HG02884 (cell line): ENCODE data around the gene CHD1.

Experiments used
- ATAC-seq: cut with Tn5 transposase; IDR thresholded peaks from one replicate; pipeline ENCODE4 v1.9.1; 2021; ENCODE audit warnings: mild to moderate bottlenecking, moderate library complexity; ENCODE audit not compliant: unreplicated experiment

The CHD1 gene

GRCh38 chr5:98905857-98906688, 22.7 kb downstream of the CHD1 start:
- peak; percentile 50 for ATAC-seq

- ATAC-seq: no peak
These were observed 24.0 kb downstream of the CHD1 start for GRCh38 chr5:98904780-98905179.

- no peak for ATAC-seq
These were observed 26.1 kb downstream of the CHD1 start for GRCh38 chr5:98902733-98903132.

GRCh38 chr5:98899456-98899855, 29.4 kb downstream of the CHD1 start:
- no peak for ATAC-seq

GRCh38 chr5:98898743-98899142, 30.1 kb downstream of the CHD1 start:
- ATAC-seq: no peak

GRCh38 chr5:98891591-98891990, 37.2 kb downstream of the CHD1 start:
- ATAC-seq: no peak

GRCh38 chr5:98880598-98880997, 48.2 kb downstream of the CHD1 start:
- no peak for ATAC-seq

- no peak for ATAC-seq
These were observed 48.7 kb downstream of the CHD1 start for GRCh38 chr5:98880151-98880550.

- ATAC-seq: no peak
These were observed 51.2 kb downstream of the CHD1 start for GRCh38 chr5:98877600-98877999.

GRCh38 chr5:98872674-98873073, 56.1 kb downstream of the CHD1 start:
- ATAC-seq: no peak

- no peak for ATAC-seq
These were observed 63.1 kb downstream of the CHD1 start for GRCh38 chr5:98865690-98866089.

- ATAC-seq: no peak
These were observed 81.8 kb downstream of the CHD1 start for GRCh38 chr5:98847054-98847453.

GRCh38 chr5:98846520-98846919, 82.3 kb downstream of the CHD1 start:
- no peak for ATAC-seq

GRCh38 chr5:98845878-98846277, 82.9 kb downstream of the CHD1 start:
- ATAC-seq: no peak

- no peak for ATAC-seq
These were observed 83.9 kb downstream of the CHD1 start for GRCh38 chr5:98844865-98845264.

- no peak for ATAC-seq
These were observed 85.3 kb downstream of the CHD1 start for GRCh38 chr5:98843481-98843880.

- no peak for ATAC-seq
These were observed 87.9 kb downstream of the CHD1 start for GRCh38 chr5:98840946-98841345.

- ATAC-seq: no peak
These were observed 89.1 kb downstream of the CHD1 start for GRCh38 chr5:98839469-98840383.

- no peak for ATAC-seq
These were observed 92.6 kb downstream of the CHD1 start for GRCh38 chr5:98836175-98836574.

GRCh38 chr5:98827588-98828284, 101.1 kb downstream of the CHD1 start:
- no peak for ATAC-seq

GRCh38 chr5:98827161-98827560, 101.6 kb downstream of the CHD1 start:
- peak; percentile 74 for ATAC-seq
